Liver (tissue), 9 donors: ENCODE measurements around the gene SUSD4. TPM values are rescaled to one million over a fixed set of nuclear protein-coding genes. Genes with fewer than 3 reads are reported as not detected.

Experiments
- DNase-seq: peaks from one replicate; pipeline ENCODE4 v3.0.0-alpha.2; 2017; ENCODE audit warnings: low spot score
- H3K27ac ChIP-seq, 2 donors: one replicate each; pipeline ENCODE4 v1.7.0; 2013; ENCODE audit warnings: inconsistent platforms in 2 of 2, low read length in 2 of 2, control low read depth in 1 of 2, low read depth in 1 of 2, mild to moderate bottlenecking in 1 of 2
- H3K27me3 ChIP-seq, 4 donors: one replicate each; pipeline versions ENCODE4 v1.6.1 to v1.7.0; 2013; ENCODE audit warnings: low read length in 3 of 4, inconsistent platforms in 1 of 4, mild to moderate bottlenecking in 1 of 4, moderate library complexity in 1 of 4; ENCODE audit not compliant: control insufficient read depth in 4 of 4, insufficient read depth in 4 of 4
- H3K36me3 ChIP-seq, 4 donors: one replicate each; pipeline versions ENCODE4 v1.6.1 to v1.7.0; 2013; ENCODE audit warnings: low read length in 3 of 4, mild to moderate bottlenecking in 3 of 4, low read depth in 1 of 4, moderate library complexity in 1 of 4; ENCODE audit not compliant: control insufficient read depth in 4 of 4, insufficient read depth in 3 of 4
- H3K4me1 ChIP-seq, 4 donors: one replicate each; pipeline versions ENCODE4 v1.6.1 to v1.7.0; 2013; ENCODE audit warnings: low read length in 3 of 4, mild to moderate bottlenecking in 3 of 4, moderate library complexity in 1 of 4; ENCODE audit not compliant: control insufficient read depth in 4 of 4, insufficient read depth in 4 of 4
- H3K4me3 ChIP-seq, 3 donors: one replicate each; pipeline versions ENCODE4 v1.6.1 to v1.7.0; 2013; ENCODE audit warnings: low read length in 3 of 3, control low read depth in 1 of 3, low read depth in 1 of 3, mild to moderate bottlenecking in 1 of 3
- H3K9ac ChIP-seq, 2 donors: one replicate each; pipeline ENCODE4 v1.7.0; 2013; ENCODE audit warnings: low read length in 2 of 2, mild to moderate bottlenecking in 2 of 2, moderate library complexity in 2 of 2, control low read depth in 1 of 2, low read depth in 1 of 2
- H3K9me3 ChIP-seq, 4 donors: one replicate each; pipeline versions ENCODE4 v1.6.1 to v1.7.0; 2013; ENCODE audit warnings: low read length in 3 of 4; ENCODE audit not compliant: control insufficient read depth in 4 of 4
- ATF3 ChIP-seq: IDR thresholded peaks from 2 replicates; pipeline ENCODE4 v1.6.1; 2016; ENCODE audit warnings: antibody characterized with exemption
- CTCF ChIP-seq: fragments of 150-350 bp; IDR thresholded peaks from 2 replicates; pipeline ENCODE4 v1.5.1; 2017; ENCODE audit warnings: improper control_type of control experiment, low read depth, low read length; ENCODE audit not compliant: missing input control
- EGR1 ChIP-seq, 2 donors: IDR thresholded peaks; 2 replicates each; pipeline ENCODE4 v1.6.1; 2016 to 2018; ENCODE audit warnings: antibody characterized with exemption in 2 of 2, low read depth in 2 of 2
- FOXA1 ChIP-seq: IDR thresholded peaks from 2 replicates; pipeline ENCODE4 v1.6.1; 2016; ENCODE audit warnings: antibody characterized with exemption
- FOXA2 ChIP-seq: IDR thresholded peaks from 2 replicates; pipeline ENCODE4 v1.6.1; 2016; ENCODE audit warnings: antibody characterized with exemption
- GABPA ChIP-seq, 2 donors: IDR thresholded peaks in 1 of 2; conservative IDR thresholded peaks in 1 of 2; 2 replicates each; pipeline ENCODE4 v1.6.1; 2016; ENCODE audit warnings: antibody characterized with exemption in 2 of 2, mild to moderate bottlenecking in 1 of 2, moderate library complexity in 1 of 2
- HNF4A ChIP-seq, 2 donors: conservative IDR thresholded peaks; 2 replicates each; pipeline ENCODE4 v1.6.1; 2016; ENCODE audit warnings: antibody characterized with exemption in 2 of 2, mild to moderate bottlenecking in 2 of 2
- HNF4G ChIP-seq: IDR thresholded peaks from 2 replicates; pipeline ENCODE4 v1.6.1; 2016; ENCODE audit warnings: antibody characterized with exemption
- JUND ChIP-seq, 2 donors: IDR thresholded peaks; 2 replicates each; pipeline ENCODE4 v1.6.1; 2016; ENCODE audit warnings: antibody characterized with exemption in 2 of 2
- MAX ChIP-seq: IDR thresholded peaks from 2 replicates; pipeline ENCODE4 v1.6.1; 2016; ENCODE audit warnings: antibody characterized with exemption
- NR2F2 ChIP-seq: IDR thresholded peaks from 2 replicates; pipeline ENCODE4 v1.6.1; 2016; ENCODE audit warnings: antibody characterized with exemption
- RAD21 ChIP-seq, 2 donors: IDR thresholded peaks; 2 replicates each; pipeline ENCODE4 v1.6.1; 2016; ENCODE audit warnings: antibody characterized with exemption in 2 of 2, mild to moderate bottlenecking in 2 of 2
- REST ChIP-seq: IDR thresholded peaks from 2 replicates; pipeline ENCODE4 v1.6.1; 2016; ENCODE audit warnings: antibody characterized with exemption, mild to moderate bottlenecking
- RXRA ChIP-seq, 2 donors: IDR thresholded peaks; 2 replicates each; pipeline ENCODE4 v1.6.1; 2017 to 2018; ENCODE audit warnings: antibody characterized with exemption in 2 of 2, mild to moderate bottlenecking in 1 of 2
- SP1 ChIP-seq: IDR thresholded peaks from 2 replicates; pipeline ENCODE4 v1.6.1; 2018; ENCODE audit warnings: antibody characterized with exemption, mild to moderate bottlenecking
- TAF1 ChIP-seq: conservative IDR thresholded peaks from 2 replicates; pipeline ENCODE4 v1.6.1; 2016; ENCODE audit warnings: antibody characterized with exemption, mild to moderate bottlenecking
- YY1 ChIP-seq: IDR thresholded peaks from 2 replicates; pipeline ENCODE4 v1.6.1; 2016; ENCODE audit warnings: antibody characterized with exemption, mild to moderate bottlenecking
- ZBTB33 ChIP-seq: IDR thresholded peaks from 2 replicates; pipeline ENCODE4 v1.6.1; 2016; ENCODE audit warnings: antibody characterized with exemption
- WGBS: extraction: QIAGEN DNeasy Blood & Tissue Kit; methylation state at CpG from one replicate; pipeline ENCODE4 v1.1.7; 2013; 5-methylcytosine and 5-hydroxymethylcytosine counted together
- polyA plus RNA-seq, 2 donors: library from polyadenylated mRNA; stranded (reverse) in 1 of 2; unstranded in 1 of 2; fragments of 200-250 nt in 1 of 2; fragments of >200 nt in 1 of 2; fragmentation: Nextera tagmentation in 1 of 2; extraction: Ambion mirVana in 1 of 2; gene quantifications; one replicate each; pipeline versions ENCODE4 v1.2.1 to v1.2.3, GENCODE V29; 2013 to 2015
- total RNA-seq, 2 donors: library from RNA; depleted of rRNA; stranded (reverse); fragments of >200 nt; gene quantifications; one replicate each; pipeline ENCODE4 v1.2.3, GENCODE V29; 2014
- donor health status: healthy.
- donor health status: healthy.
- donor health status: healthy.
- donor health status: healthy.
- donor health status: healthy.

SUSD4 gene
- total and polyA plus RNA-seq, 4 donors = 1.1 to 3.8 (median 1.8) TPM

- DNase-seq = no peak
- 66% methylated on average over 3 of the region's 3 CpGs for WGBS
- TF ChIP-seq GABPA (IDR thresholded peaks at IDR 0.05 in 1 of 2, conservative IDR thresholded peaks at IDR 0.05 in 1 of 2) (no peak), JUND (IDR thresholded peaks at IDR 0.05) (no peak), EGR1 (IDR thresholded peaks at IDR 0.05; ENCODE audit: low read depth in 2 of 2) (no peak), CTCF (no peak), RXRA (IDR thresholded peaks at IDR 0.05) (no peak), REST (no peak), ZBTB33 (no peak), ATF3 (no peak), FOXA2 (no peak), YY1 (no peak), SP1 (no peak), NR2F2 (no peak), MAX (no peak), RAD21 (IDR thresholded peaks at IDR 0.05) (no peak), FOXA1 (no peak), TAF1 (no peak), HNF4G (no peak), HNF4A (conservative IDR thresholded peaks at IDR 0.05) (no peak)
Observed at GRCh38 chr1:223266632-223267172, 97.3 kb downstream of the SUSD4 start.

More at GRCh38 chr1:223266632-223267172, 97.3 kb downstream of the SUSD4 start:
- Histone ChIP-seq H3K27ac (no peak overlapping the region), H3K9me3 (no peaks in the 10 kb centered on the region), H3K9ac (no peak overlapping the region), H3K4me1 (peaks cover 5 to 29% (median 8%) of the 10 kb centered on the region in 4 donors), H3K27me3 (no peaks in the 10 kb centered on the region), H3K36me3 (no peaks in the 10 kb centered on the region), H3K4me3 (no peak overlapping the region)
